GM19467 (cell line): ENCODE results near the gene CDC42BPG.

Experiments
- ATAC-seq: cut with Tn5 transposase; IDR thresholded peaks from one replicate; pipeline ENCODE4 v1.9.1; 2021; ENCODE audit warnings: mild to moderate bottlenecking, moderate library complexity; ENCODE audit not compliant: unreplicated experiment

The CDC42BPG gene

DNA sequence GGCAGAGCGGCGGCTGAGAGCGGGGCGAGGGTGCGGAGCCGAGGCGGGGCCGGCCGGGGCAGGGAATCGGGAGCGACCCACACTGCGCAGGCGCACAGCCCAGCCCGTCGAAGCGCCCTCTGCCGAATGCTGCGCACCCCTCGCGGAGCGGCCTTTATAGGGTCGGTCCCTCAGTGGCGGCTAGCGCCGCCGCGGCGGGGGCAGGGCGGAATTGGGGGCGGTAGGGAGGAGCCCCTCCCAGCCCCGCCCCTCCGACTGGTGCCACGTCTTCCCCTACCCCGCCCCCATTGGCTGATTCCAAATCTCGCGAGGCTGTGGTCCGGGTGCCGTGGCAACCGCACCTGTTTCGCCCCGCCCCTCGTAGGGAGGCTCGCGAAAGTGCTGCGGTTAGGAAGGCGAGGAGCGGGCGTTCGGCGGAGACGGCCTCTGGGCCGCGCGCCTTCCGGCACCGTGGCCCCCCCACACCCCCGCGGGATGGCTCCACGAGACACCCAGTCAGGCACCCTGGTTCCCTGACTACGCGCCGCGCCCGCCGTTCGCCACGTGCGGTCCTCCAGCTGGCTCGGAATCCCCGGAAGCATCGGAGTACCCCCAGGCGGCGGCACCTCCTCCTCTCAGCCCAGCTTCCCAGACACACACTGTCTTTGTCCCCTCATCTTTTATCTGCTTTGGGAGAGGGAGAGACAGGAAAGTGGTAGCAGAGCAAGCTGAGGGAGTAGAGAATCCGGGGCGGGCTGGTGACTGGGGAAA is 34.2 kb upstream of the CDC42BPG start, which contains the start of gene EHD1:
Gene EHD1, minus strand, starts transcription at position 128 of the 750 bp plus-strand sequence. CDS start 157 bp downstream, outside the sequence.
- ATAC-seq, result peak; percentile 58

- ATAC-seq, result no peak
These were observed 33.7 kb upstream of the CDC42BPG start for GRCh38 chr11:64878223-64878493.

DNA sequence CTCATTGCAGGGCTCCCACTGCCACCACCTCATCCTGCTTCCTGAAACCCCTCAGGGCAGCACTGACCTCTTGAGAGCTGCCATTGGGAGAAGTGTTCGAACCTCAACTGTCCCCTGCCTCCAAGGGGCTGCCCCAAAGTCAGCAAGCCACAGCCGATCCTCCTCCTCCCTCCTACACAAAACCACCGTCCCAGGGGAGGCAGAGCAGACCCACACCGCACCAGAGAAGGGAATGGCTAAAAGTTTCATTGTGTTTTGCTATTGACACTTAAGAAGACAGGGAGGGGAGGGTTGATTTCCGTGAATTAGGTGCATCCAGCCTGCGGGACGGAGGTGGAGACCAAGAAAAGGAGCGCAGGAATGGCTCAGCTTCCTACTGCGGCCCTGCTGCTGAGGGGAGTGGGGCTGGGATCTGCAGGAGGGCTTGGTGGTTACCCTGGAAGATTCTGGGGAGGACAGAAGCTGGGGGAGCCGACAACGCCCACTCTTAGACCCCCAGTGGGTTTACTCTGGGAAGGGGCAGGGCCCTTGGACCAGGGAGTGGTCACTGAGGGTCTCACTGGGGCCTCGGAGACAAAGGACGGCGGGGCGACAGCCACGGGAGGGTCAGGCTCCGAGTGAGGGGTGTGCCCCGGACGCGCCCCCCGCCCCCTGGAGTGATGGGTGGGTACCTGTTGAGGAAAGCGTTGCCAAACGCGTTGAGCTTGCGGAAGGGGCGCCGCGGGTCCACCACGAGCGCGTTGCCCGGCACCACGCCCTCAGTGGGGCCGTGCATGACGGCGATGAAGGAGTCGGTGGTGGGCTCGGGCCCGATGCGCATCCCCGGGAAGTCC is 33.2 kb upstream of the CDC42BPG start:
- no peak for ATAC-seq

DNA sequence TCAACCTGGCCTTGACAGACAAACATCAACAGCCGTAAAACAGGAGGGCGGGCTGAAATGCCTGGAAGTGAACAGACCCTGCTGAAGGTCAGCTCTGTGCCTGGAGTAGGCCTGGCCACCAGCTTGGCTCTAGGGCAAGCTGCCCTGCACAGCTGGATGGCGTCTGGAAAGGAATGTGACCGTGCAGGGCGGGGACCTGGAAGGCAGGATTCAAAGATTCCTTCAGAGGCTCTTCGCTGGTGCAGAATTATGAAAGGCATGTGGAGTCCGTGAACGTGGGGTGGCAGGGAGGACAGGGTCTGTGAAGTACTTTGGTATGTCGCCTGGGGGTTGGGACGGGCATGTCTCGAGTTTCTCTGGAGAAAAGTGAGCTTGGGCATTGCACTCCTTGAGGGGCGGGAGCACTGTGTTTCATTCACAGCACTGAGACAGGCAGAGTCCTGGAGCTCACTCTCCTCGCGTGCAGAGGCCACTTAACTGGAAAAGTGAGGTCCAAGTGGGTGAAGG is 32.4 kb upstream of the CDC42BPG start:
- no peak for ATAC-seq

DNA sequence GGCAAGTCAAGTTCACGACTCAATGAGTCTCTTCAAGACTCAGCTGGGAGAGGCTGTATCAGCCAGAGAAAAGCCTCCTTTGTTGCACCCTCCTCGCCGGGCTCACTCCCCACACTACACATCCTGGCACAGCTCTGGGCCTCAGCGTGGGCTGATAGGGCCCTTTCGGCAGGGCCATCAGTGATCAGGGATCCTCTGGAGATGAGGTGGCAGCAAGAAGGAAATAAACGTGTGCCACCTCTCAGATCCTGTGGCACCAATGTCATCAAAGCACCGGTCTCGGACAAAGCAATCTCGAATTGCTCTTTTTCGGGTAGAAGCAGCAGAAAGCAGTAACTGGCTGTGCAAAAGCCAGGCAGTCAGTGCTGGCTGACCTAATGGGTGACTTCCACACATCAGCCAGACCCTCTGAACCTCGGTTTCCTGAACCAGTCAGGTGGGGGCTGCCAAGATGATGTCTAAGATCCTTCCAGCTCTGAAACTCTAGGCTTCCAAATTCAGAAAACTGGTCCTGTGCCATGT is 31.8 kb upstream of the CDC42BPG start:
- no peak for ATAC-seq

GRCh38 chr11:64875369-64876228 is 31.1 kb upstream of the CDC42BPG start:
- ATAC-seq, result no peak

DNA sequence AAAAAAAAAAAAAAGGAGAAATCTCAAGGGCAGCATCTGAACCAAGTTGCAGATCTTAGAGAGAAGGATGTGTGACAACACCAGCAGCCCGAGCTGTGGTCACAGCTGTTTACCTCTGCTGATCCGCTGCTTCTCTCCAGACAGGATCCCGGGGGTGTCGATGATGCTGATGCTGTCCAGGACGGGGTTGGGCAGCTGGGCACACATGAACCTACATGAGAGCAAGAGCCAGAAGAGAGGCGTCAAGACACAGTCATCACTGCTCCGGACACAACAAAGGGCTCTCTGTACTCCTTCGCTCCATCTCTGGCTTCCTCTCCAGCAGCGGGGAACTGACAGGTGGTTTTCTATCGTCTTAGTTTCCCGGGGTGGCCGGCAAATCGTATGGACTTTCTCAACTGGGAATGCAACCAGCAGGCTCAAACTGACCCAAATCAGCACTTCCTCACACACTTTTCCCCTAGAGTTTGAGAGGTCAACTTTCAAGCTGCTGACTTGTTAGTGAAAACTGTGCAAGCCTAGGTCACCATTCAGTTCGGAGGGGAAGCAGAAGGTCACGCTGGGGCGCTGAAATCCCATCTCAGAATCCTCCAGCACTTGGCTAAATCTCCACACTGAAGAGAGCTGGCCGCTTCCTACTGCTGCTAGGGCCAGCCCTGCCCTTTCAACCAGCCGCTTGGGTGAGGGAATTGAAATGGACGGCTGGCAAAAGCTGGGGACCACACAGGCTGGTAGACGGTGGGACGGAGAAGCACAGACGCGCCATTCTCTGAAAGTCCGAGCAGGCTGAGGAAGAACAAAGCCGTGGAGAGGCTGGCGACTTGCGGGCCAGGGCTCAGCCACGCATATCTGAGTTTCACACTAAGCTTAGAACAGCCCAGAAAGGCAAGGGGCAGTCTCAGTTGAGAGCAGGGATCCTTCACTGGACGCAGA is 30.1 kb upstream of the CDC42BPG start:
- ATAC-seq, result no peak

- no peak for ATAC-seq
These were observed 28.5 kb upstream of the CDC42BPG start for GRCh38 chr11:64872790-64873488.

DNA sequence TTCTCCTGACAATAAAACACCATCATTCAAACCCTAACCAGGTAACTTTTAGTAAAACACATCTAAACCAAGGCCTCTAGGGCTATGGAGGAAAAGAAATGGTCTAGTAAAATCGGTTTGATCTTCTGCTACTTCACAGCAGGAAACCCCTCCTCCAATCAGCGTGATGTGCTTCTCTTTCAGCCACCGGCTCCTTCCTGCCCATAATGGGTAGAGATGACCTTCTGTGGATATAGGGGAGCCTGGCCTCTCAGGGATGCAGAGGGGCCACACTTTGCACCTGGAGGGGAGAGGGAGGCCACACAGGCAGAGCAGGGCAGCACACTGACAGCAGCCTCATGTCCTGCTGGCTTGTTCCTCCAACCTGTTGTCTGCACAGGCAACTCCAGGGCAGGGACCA is 27.0 kb upstream of the CDC42BPG start:
- ATAC-seq, result no peak

- ATAC-seq, result no peak
These were observed 26.5 kb upstream of the CDC42BPG start for GRCh38 chr11:64870893-64871466.

- ATAC-seq, result no peak
These were observed 25.9 kb upstream of the CDC42BPG start for GRCh38 chr11:64870176-64870892.

GRCh38 chr11:64869571-64870175 is 25.2 kb upstream of the CDC42BPG start:
- no peak for ATAC-seq

DNA sequence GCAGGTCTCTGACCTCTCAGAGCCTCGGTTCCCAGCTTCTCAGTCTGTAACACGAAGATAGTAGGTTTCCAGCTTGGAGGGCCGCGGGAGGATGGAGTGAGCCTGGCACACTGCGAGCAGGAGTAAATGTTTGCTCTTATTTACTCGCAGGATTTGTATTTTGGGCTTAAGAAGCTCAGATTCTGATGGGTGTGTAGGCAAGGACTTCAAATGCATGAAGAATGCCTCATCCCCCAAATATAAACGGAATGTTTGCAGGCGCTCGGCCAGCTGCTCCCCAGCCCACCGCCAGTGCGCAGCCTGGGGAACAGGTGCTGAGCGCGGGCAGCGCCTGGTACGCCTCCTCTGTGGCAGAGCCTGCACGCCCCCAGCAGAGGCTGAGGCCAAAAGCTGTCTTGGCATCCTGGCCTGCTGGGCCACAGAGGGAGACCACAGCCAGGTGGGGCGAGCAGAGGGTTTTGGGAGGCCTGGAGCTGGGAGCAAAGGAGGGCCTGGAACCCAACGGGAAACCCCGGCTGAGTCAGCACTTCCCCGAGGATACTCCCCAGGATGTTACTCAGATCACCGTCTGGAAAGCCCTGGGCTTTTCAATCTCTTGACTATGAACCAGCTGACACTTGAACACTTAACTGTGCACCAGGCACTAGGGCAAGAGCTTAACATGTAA is 24.6 kb upstream of the CDC42BPG start:
- ATAC-seq, result no peak

- no peak for ATAC-seq
These were observed 23.5 kb upstream of the CDC42BPG start for GRCh38 chr11:64867748-64868462.

DNA sequence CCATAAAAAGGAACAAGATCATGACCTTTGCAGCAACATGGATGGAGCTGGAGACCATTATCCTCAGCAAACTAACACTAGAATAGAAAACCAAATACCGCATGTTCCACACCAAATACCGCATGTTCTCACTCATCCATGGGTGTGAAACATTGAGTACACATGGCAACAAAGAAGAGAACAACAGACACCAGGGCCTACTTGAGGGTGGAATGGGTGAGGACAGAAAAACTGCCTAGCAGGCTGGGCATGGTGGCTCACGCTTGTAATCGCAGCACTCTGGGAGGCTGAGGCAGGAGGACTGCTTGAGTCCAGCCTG is 21.7 kb upstream of the CDC42BPG start:
- peak; percentile 4 for ATAC-seq

DNA sequence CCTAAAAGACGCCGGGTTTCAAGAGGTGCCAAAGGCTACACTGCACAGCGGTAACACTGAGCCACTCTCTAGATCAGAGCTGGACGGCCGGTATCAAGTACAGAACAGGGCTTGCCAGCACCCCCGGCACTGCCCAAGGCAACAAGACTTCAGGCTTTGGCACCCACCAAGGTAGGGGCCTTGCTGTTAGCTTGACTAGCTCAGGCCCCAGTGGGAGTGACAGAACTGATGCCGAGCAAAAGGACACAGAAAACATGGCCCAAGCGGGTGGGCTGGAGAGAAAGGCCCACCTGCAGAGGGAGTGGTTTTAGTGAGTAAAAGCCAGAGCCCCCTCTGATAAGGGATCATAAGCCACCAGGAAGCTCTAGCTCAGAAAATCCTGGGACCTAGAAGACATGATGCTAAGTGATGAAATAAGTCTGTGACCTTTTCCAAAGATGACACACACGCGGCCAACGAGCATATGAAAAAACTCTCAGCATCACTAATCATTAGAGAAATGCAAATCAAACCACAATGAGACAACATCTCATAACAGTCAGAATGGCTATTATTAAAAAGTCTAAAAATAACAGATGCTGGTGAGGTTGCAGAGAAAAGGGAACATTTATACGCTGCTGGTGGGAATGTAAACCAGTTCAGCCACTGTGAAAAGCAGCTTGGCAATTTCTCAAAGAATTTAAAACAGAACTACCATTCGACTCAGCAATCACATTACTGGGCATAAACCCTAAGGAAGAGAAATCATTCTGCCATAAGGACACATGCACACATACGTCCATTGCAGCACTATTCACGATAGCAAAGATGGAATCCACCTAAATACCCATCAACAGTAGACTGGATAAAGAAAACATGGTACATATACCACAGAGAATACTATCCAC is 21.1 kb upstream of the CDC42BPG start:
- ATAC-seq, result peak; percentile 28
